Measurements from ENCODE around the gene TSPAN5. TPM values are rescaled to one million over a fixed set of nuclear protein-coding genes. Genes with fewer than 3 reads are reported as not detected.
A peak's percentile ranks its signal among the peaks of the same experiment; 100 is the strongest.

The TSPAN5 gene
- total RNA-seq, 1 experiment from 2014 or later, result 12.4 TPM

DNA sequence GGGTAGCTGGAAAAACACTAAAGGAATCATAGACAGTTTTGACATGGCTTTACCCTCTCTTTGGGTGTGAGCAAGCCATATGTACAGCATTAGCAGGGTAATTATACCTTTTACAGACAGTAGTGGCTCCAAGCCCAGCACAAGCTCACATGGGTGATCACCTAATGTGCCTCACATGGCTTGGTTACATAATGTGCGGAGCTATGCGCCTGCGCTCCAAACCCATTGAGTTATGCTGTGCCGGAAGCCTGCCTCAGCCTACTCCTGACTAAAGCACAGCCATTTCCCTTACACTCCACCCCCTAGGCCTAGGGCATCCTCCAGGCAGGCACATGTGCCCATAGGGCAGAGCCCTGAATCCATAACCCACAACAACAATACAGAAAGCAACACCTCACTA is 6.5 kb upstream of the TSPAN5 start:
- Histone ChIP-seq H3K4me2 (no peak overlapping the region), H3F3A (ENCODE audit: insufficient read depth, low read depth) (peaks cover 20% of the 10 kb centered on the region), H3K27me3 (ENCODE audit: insufficient read depth, low read depth) (no peaks in the 10 kb centered on the region), H3K9me2 (ENCODE audit: insufficient read depth) (no peaks in the 10 kb centered on the region; the same call in 1 of the 2 replicates), H2AFZ (no peak overlapping the region), H3K4me1 (replicated peaks; ENCODE audit: insufficient read depth) (peaks cover 35% of the 10 kb centered on the region), H4K20me1 (ENCODE audit: insufficient read depth) (no peaks in the 10 kb centered on the region), H3K36me3 (ENCODE audit: low read depth) (no peaks in the 10 kb centered on the region), H3K27ac (no peak overlapping the region), H3K79me2 (ENCODE audit: low read depth) (0 out of 2 replicates have a peak, but pooled peaks cover 7% of the 10 kb centered on the region), H3K4me3 (no peak overlapping the region), H3K9me3 (ENCODE audit: insufficient read depth, low read depth) (no peaks in the 10 kb centered on the region)
- no peak for TF ChIP-seq EZH2 (IDR thresholded peaks at IDR 0.05; ENCODE audit: low read depth)
- TF ChIP-seq, protein P1, sequence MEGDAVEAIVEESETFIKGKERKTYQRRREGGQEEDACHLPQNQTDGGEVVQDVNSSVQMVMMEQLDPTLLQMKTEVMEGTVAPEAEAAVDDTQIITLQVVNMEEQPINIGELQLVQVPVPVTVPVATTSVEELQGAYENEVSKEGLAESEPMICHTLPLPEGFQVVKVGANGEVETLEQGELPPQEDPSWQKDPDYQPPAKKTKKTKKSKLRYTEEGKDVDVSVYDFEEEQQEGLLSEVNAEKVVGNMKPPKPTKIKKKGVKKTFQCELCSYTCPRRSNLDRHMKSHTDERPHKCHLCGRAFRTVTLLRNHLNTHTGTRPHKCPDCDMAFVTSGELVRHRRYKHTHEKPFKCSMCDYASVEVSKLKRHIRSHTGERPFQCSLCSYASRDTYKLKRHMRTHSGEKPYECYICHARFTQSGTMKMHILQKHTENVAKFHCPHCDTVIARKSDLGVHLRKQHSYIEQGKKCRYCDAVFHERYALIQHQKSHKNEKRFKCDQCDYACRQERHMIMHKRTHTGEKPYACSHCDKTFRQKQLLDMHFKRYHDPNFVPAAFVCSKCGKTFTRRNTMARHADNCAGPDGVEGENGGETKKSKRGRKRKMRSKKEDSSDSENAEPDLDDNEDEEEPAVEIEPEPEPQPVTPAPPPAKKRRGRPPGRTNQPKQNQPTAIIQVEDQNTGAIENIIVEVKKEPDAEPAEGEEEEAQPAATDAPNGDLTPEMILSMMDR (conservative IDR thresholded peaks at IDR 0.05), result no peak
- intact Hi-C loops (cut with micrococcal nuclease; ENCODE audit: unreplicated experiment), result no loop called here
- BruUV-seq (replicated peaks), result no TSS peak
- ChIA-PET CTCF (no interaction called here), POLR2A (ENCODE audit: unreplicated experiment) (no interaction called here)
- DNase-seq, result no peak

- peak overlapping the region; percentile 40; the same call in 1 of the 2 replicates for H3K27ac ChIP-seq
- POLR2A ChIA-PET (ENCODE audit: unreplicated experiment), result no interaction called here
- no peaks in the 10 kb centered on the region for H3K9me3 ChIP-seq (ENCODE audit: insufficient read depth, low read depth)
- no peak overlapping the region for H2AFZ ChIP-seq
- CTCF ChIA-PET, result no interaction called here
- TF ChIP-seq EZH2 (IDR thresholded peaks at IDR 0.05; ENCODE audit: low read depth), result no peak
- TF ChIP-seq, protein P1 (conservative IDR thresholded peaks at IDR 0.05), result no peak
- DNase-seq, result no peak
- intact Hi-C loops (cut with micrococcal nuclease; ENCODE audit: unreplicated experiment), result no loop called here
- H3K4me1 ChIP-seq (replicated peaks; ENCODE audit: insufficient read depth), result peaks cover 44% of the 10 kb centered on the region
- no TSS peak for BruUV-seq (replicated peaks)
- no peaks in the 10 kb centered on the region for H4K20me1 ChIP-seq (ENCODE audit: insufficient read depth)
- no peaks in the 10 kb centered on the region for H3K36me3 ChIP-seq (ENCODE audit: low read depth)
- peaks cover 28% of the 10 kb centered on the region for H3F3A ChIP-seq (ENCODE audit: insufficient read depth, low read depth)
- H3K4me3 ChIP-seq, result no peak overlapping the region
- no peaks in the 10 kb centered on the region for H3K27me3 ChIP-seq (ENCODE audit: insufficient read depth, low read depth)
- 0 out of 2 replicates have a peak, but pooled peaks cover 10% of the 10 kb centered on the region for H3K79me2 ChIP-seq (ENCODE audit: low read depth)
- no peaks in the 10 kb centered on the region; the same call in 1 of the 2 replicates for H3K9me2 ChIP-seq (ENCODE audit: insufficient read depth)
- H3K4me2 ChIP-seq, result peak overlapping the region; percentile 77; the same call in 1 of the 2 replicates
Measured at GRCh38 chr4:98663226-98664006, 5.0 kb upstream of the TSPAN5 start.

GRCh38 chr4:98662626-98663225 is 4.3 kb upstream of the TSPAN5 start:
- H3K27ac ChIP-seq, result peak overlapping the region; percentile 40
- H3K36me3 ChIP-seq (ENCODE audit: low read depth), result no peaks in the 10 kb centered on the region
- H3K4me1 ChIP-seq (replicated peaks; ENCODE audit: insufficient read depth), result peaks cover 44% of the 10 kb centered on the region
- no peaks in the 10 kb centered on the region for H3K27me3 ChIP-seq (ENCODE audit: insufficient read depth, low read depth)
- H4K20me1 ChIP-seq (ENCODE audit: insufficient read depth), result no peaks in the 10 kb centered on the region
- H3F3A ChIP-seq (ENCODE audit: insufficient read depth, low read depth), result peaks cover 28% of the 10 kb centered on the region
- no TSS peak for BruUV-seq (replicated peaks)
- H3K4me2 ChIP-seq, result peak overlapping the region; percentile 77
- no peak overlapping the region for H2AFZ ChIP-seq
- TF ChIP-seq, protein P1 (conservative IDR thresholded peaks at IDR 0.05), result no peak
- TF ChIP-seq EZH2 (IDR thresholded peaks at IDR 0.05; ENCODE audit: low read depth), result no peak
- intact Hi-C loops (cut with micrococcal nuclease; ENCODE audit: unreplicated experiment), result no loop called here
- peak in 1 of 2 experiments; percentile 80 for DNase-seq
- ChIA-PET CTCF (no interaction called here), POLR2A (ENCODE audit: unreplicated experiment) (interaction anchor here (0.6 kb wide), 1 partner anchor 96 kb away, joined by 4 read pairs; no protein-coding TSS in a partner anchor)
- no peaks in the 10 kb centered on the region for H3K9me3 ChIP-seq (ENCODE audit: insufficient read depth, low read depth)
- no peak overlapping the region for H3K4me3 ChIP-seq
- peaks cover 15% of the 10 kb centered on the region for H3K79me2 ChIP-seq (ENCODE audit: low read depth)
- H3K9me2 ChIP-seq (ENCODE audit: insufficient read depth), result no peaks in the 10 kb centered on the region
